Measurements from ENCODE around the gene SPEN.

The SPEN gene

GRCh38 chr1:15944308-15945010 is 97.0 kb downstream of the SPEN start:
- WGBS, 2 experiments (ENCODE audit: insufficient coverage in 2 of 2), result 95 to 97% methylated on average over 47 to 55 of the region's 55 CpGs
- H3K36me3 ChIP-seq (ENCODE audit: control insufficient read depth, insufficient read depth, low read length), result peaks cover 84% of the 10 kb centered on the region
- H3K9me3 ChIP-seq (ENCODE audit: control insufficient read depth, low read length), result no peaks in the 10 kb centered on the region
- H3K4me1 ChIP-seq (ENCODE audit: control insufficient read depth, insufficient read depth, low read length, poor library complexity, severe bottlenecking), result peaks cover 14% of the 10 kb centered on the region
- H3K4me3 ChIP-seq (ENCODE audit: extremely low read depth, insufficient read depth, low read length, poor library complexity, severe bottlenecking), result no peak overlapping the region
- no peak overlapping the region for H3K27ac ChIP-seq (ENCODE audit: low read depth, low read length, severe bottlenecking)

GRCh38 chr1:15945011-15945831 is 97.7 kb downstream of the SPEN start:
- Histone ChIP-seq H3K36me3 (ENCODE audit: control insufficient read depth, insufficient read depth, low read length) (peaks cover 80% of the 10 kb centered on the region), H3K4me3 (ENCODE audit: extremely low read depth, insufficient read depth, low read length, poor library complexity, severe bottlenecking) (no peak overlapping the region), H3K27ac (ENCODE audit: low read depth, low read length, severe bottlenecking) (no peak overlapping the region), H3K9me3 (ENCODE audit: control insufficient read depth, low read length) (no peaks in the 10 kb centered on the region), H3K4me1 (ENCODE audit: control insufficient read depth, insufficient read depth, low read length, poor library complexity, severe bottlenecking) (peaks cover 18% of the 10 kb centered on the region)
- WGBS, 2 experiments (ENCODE audit: insufficient coverage in 2 of 2), result 94 to 95% methylated on average over 36 to 38 of the region's 39 CpGs

- Histone ChIP-seq H3K9me3 (ENCODE audit: control insufficient read depth, low read length) (no peaks in the 10 kb centered on the region), H3K36me3 (ENCODE audit: control insufficient read depth, insufficient read depth, low read length) (peaks cover 75% of the 10 kb centered on the region), H3K27ac (ENCODE audit: low read depth, low read length, severe bottlenecking) (no peak overlapping the region), H3K4me1 (ENCODE audit: control insufficient read depth, insufficient read depth, low read length, poor library complexity, severe bottlenecking) (peaks cover 25% of the 10 kb centered on the region), H3K4me3 (ENCODE audit: extremely low read depth, insufficient read depth, low read length, poor library complexity, severe bottlenecking) (no peak overlapping the region)
- 92 to 95% methylated on average over 13 to 14 of the region's 17 CpGs for WGBS, 2 experiments (ENCODE audit: insufficient coverage in 2 of 2)
These were observed 98.4 kb downstream of the SPEN start for GRCh38 chr1:15945832-15946448.

- Histone ChIP-seq H3K4me1 (ENCODE audit: control insufficient read depth, insufficient read depth, low read length, poor library complexity, severe bottlenecking) (peaks cover 34% of the 10 kb centered on the region), H3K36me3 (ENCODE audit: control insufficient read depth, insufficient read depth, low read length) (peaks cover 67% of the 10 kb centered on the region), H3K27ac (ENCODE audit: low read depth, low read length, severe bottlenecking) (no peak overlapping the region), H3K9me3 (ENCODE audit: control insufficient read depth, low read length) (no peaks in the 10 kb centered on the region), H3K4me3 (ENCODE audit: extremely low read depth, insufficient read depth, low read length, poor library complexity, severe bottlenecking) (no peak overlapping the region)
- WGBS, 2 experiments (ENCODE audit: insufficient coverage in 2 of 2), result 94 to 96% methylated on average over 14 to 16 of the region's 18 CpGs
These were observed 99.3 kb downstream of the SPEN start for GRCh38 chr1:15946571-15947381.

GRCh38 chr1:15947382-15948090 is 100.0 kb downstream of the SPEN start:
- H3K9me3 ChIP-seq (ENCODE audit: control insufficient read depth, low read length), result no peaks in the 10 kb centered on the region
- H3K27ac ChIP-seq (ENCODE audit: low read depth, low read length, severe bottlenecking), result no peak overlapping the region
- peaks cover 41% of the 10 kb centered on the region for H3K4me1 ChIP-seq (ENCODE audit: control insufficient read depth, insufficient read depth, low read length, poor library complexity, severe bottlenecking)
- no peak overlapping the region for H3K4me3 ChIP-seq (ENCODE audit: extremely low read depth, insufficient read depth, low read length, poor library complexity, severe bottlenecking)
- WGBS, 2 experiments (ENCODE audit: insufficient coverage in 2 of 2), result 94 to 98% methylated on average over 6 to 8 of the region's 10 CpGs
- peaks cover 61% of the 10 kb centered on the region for H3K36me3 ChIP-seq (ENCODE audit: control insufficient read depth, insufficient read depth, low read length)

GRCh38 chr1:15948091-15948591 is 100.6 kb downstream of the SPEN start:
- peak overlapping the region; percentile 90 for H3K27ac ChIP-seq (ENCODE audit: low read depth, low read length, severe bottlenecking)
- H3K9me3 ChIP-seq (ENCODE audit: control insufficient read depth, low read length), result no peaks in the 10 kb centered on the region
- H3K4me3 ChIP-seq (ENCODE audit: extremely low read depth, insufficient read depth, low read length, poor library complexity, severe bottlenecking), result no peak overlapping the region
- 94 to 95% methylated on average over 16 of the region's 16 CpGs for WGBS, 2 experiments (ENCODE audit: insufficient coverage in 2 of 2)
- H3K36me3 ChIP-seq (ENCODE audit: control insufficient read depth, insufficient read depth, low read length), result peaks cover 56% of the 10 kb centered on the region
- peaks cover 47% of the 10 kb centered on the region for H3K4me1 ChIP-seq (ENCODE audit: control insufficient read depth, insufficient read depth, low read length, poor library complexity, severe bottlenecking)

- Histone ChIP-seq H3K36me3 (ENCODE audit: control insufficient read depth, insufficient read depth, low read length) (peaks cover 53% of the 10 kb centered on the region), H3K27ac (ENCODE audit: low read depth, low read length, severe bottlenecking) (peak overlapping the region; percentile 90), H3K4me1 (ENCODE audit: control insufficient read depth, insufficient read depth, low read length, poor library complexity, severe bottlenecking) (peaks cover 54% of the 10 kb centered on the region), H3K4me3 (ENCODE audit: extremely low read depth, insufficient read depth, low read length, poor library complexity, severe bottlenecking) (peak overlapping the region; percentile 2), H3K9me3 (ENCODE audit: control insufficient read depth, low read length) (no peaks in the 10 kb centered on the region)
- WGBS, 2 experiments (ENCODE audit: insufficient coverage in 2 of 2), result 84 to 87% methylated on average over 13 to 15 of the region's 15 CpGs
These were observed 101.3 kb downstream of the SPEN start for GRCh38 chr1:15948595-15949452.

- Histone ChIP-seq H3K36me3 (ENCODE audit: control insufficient read depth, insufficient read depth, low read length) (peaks cover 50% of the 10 kb centered on the region), H3K4me1 (ENCODE audit: control insufficient read depth, insufficient read depth, low read length, poor library complexity, severe bottlenecking) (peaks cover 59% of the 10 kb centered on the region), H3K27ac (ENCODE audit: low read depth, low read length, severe bottlenecking) (peak overlapping the region; percentile 90), H3K9me3 (ENCODE audit: control insufficient read depth, low read length) (no peaks in the 10 kb centered on the region), H3K4me3 (ENCODE audit: extremely low read depth, insufficient read depth, low read length, poor library complexity, severe bottlenecking) (peak overlapping the region; percentile 2)
- 48 to 54% methylated on average over 16 to 23 of the region's 25 CpGs for WGBS, 2 experiments (ENCODE audit: insufficient coverage in 2 of 2)
These were observed 102.1 kb downstream of the SPEN start for GRCh38 chr1:15949453-15950245.

- Histone ChIP-seq H3K4me1 (ENCODE audit: control insufficient read depth, insufficient read depth, low read length, poor library complexity, severe bottlenecking) (peaks cover 59% of the 10 kb centered on the region), H3K9me3 (ENCODE audit: control insufficient read depth, low read length) (no peaks in the 10 kb centered on the region), H3K36me3 (ENCODE audit: control insufficient read depth, insufficient read depth, low read length) (peaks cover 43% of the 10 kb centered on the region), H3K4me3 (ENCODE audit: extremely low read depth, insufficient read depth, low read length, poor library complexity, severe bottlenecking) (no peak overlapping the region), H3K27ac (ENCODE audit: low read depth, low read length, severe bottlenecking) (peak overlapping the region; percentile 90)
- 76 to 95% methylated on average over 2 to 3 of the region's 4 CpGs for WGBS, 2 experiments (ENCODE audit: insufficient coverage in 2 of 2)
These were observed 102.8 kb downstream of the SPEN start for GRCh38 chr1:15950302-15950701.

Measured in mesodermal cell (in vitro differentiated cells).